Activated naive CD8-positive, alpha-beta T cell treated with anti-CD3 and anti-CD28 coated beads, Interleukin-2, amount 50 U/mL, for 16 hours (primary cell): ENCODE results near the gene LPCAT1.
A peak's percentile ranks its signal among the peaks of the same experiment; 100 is the strongest.

ENCODE experiments used
- DNase-seq: peaks from one replicate; pipeline ENCODE4 v3.0.0-alpha.2; 2020; ENCODE audit warnings: low read depth, low spot score

Gene LPCAT1

GRCh38 chr5:1445313-1445688 is 78.5 kb downstream of the LPCAT1 start, which contains the start of gene SLC6A3:
Gene SLC6A3 (minus strand): TSS chr5:1445440. CDS start chr5:1443197, 2,243 bp downstream.
- peak; percentile 24 for DNase-seq

GRCh38 chr5:1444361-1445189 is 79.2 kb downstream of the LPCAT1 start:
- no peak for DNase-seq

GRCh38 chr5:1443991-1444360 is 79.8 kb downstream of the LPCAT1 start:
- no peak for DNase-seq

- no peak for DNase-seq
These were observed 80.6 kb downstream of the LPCAT1 start for GRCh38 chr5:1443171-1443570.

- DNase-seq = no peak
These were observed 81.3 kb downstream of the LPCAT1 start for GRCh38 chr5:1442222-1443145.

GRCh38 chr5:1441166-1441865 is 82.4 kb downstream of the LPCAT1 start:
- no peak for DNase-seq

GRCh38 chr5:1440098-1440493 is 83.7 kb downstream of the LPCAT1 start:
- DNase-seq = no peak

GRCh38 chr5:1439388-1440097 is 84.2 kb downstream of the LPCAT1 start:
- DNase-seq = no peak

GRCh38 chr5:1438871-1439270 is 84.9 kb downstream of the LPCAT1 start:
- DNase-seq = no peak

- DNase-seq = no peak
These were observed 85.7 kb downstream of the LPCAT1 start for GRCh38 chr5:1437876-1438559.

GRCh38 chr5:1437226-1437829 is 86.4 kb downstream of the LPCAT1 start:
- DNase-seq = no peak

GRCh38 chr5:1436681-1437080 is 87.1 kb downstream of the LPCAT1 start:
- no peak for DNase-seq

- DNase-seq = no peak
These were observed 87.7 kb downstream of the LPCAT1 start for GRCh38 chr5:1436036-1436435.

- no peak for DNase-seq
These were observed 88.4 kb downstream of the LPCAT1 start for GRCh38 chr5:1435369-1435768.

- no peak for DNase-seq
These were observed 91.5 kb downstream of the LPCAT1 start for GRCh38 chr5:1432296-1432695.

GRCh38 chr5:1431896-1432295 is 91.9 kb downstream of the LPCAT1 start:
- no peak for DNase-seq

GRCh38 chr5:1431021-1431811 is 92.5 kb downstream of the LPCAT1 start:
- no peak for DNase-seq

- no peak for DNase-seq
These were observed 93.5 kb downstream of the LPCAT1 start for GRCh38 chr5:1430121-1430795.

- no peak for DNase-seq
These were observed 94.3 kb downstream of the LPCAT1 start for GRCh38 chr5:1429496-1429895.
